OCI-LY1 (cell line): ENCODE results near the gene DYNLL1.

Source experiments
- EZH2 ChIP-seq: fragments of 200-600 bp; sonication (generic), shearing (Covaris generic); IDR thresholded peaks from 2 replicates; pipeline ENCODE4 v1.8.0; 2017; ENCODE audit warnings: borderline replicate concordance, mixed run types, mild to moderate bottlenecking, antibody characterized with exemption, low read length, moderate library complexity, mixed read lengths
- TF ChIP-seq, protein P1 (sequence below): fragments of 200-600 bp; sonication (generic), shearing (Covaris generic); IDR thresholded peaks from 2 replicates; pipeline ENCODE4 v1.5.1; 2017; ENCODE audit warnings: mild to moderate bottlenecking, antibody characterized with exemption, low read length, moderate library complexity, mixed read lengths

DNA sequence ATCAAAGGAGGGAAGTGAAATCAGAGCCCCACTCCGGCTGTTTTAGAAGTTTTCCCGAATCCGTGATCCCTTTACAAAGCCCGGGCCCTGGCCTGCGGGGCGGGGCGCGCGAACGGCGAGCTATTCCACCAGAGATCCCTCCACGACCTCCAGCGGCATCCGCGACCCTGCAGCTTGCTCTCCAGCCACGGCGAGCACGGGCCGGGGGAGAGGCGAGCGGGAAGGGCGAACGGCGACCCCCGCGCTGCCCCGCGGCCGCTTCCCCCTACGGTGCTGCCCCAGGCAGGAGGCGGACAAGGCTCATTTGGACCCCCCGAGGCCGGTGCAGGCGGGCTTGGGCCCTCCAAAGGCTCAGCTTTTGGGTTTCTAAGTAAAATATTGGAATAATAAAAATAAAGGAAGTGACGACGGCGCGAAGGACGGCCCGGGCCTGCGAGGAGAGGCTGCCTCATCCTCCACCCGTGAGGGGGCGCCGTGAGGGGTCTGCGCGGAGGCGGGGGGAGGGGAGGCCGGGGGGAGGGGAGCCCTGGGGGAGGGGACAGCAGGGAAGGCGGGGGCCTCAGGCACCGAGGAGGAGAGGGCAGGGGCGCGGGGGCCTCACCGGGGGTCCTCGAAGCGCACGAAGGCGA is 27.0 kb upstream of the DYNLL1 start:
- TF ChIP-seq, protein P1, sequence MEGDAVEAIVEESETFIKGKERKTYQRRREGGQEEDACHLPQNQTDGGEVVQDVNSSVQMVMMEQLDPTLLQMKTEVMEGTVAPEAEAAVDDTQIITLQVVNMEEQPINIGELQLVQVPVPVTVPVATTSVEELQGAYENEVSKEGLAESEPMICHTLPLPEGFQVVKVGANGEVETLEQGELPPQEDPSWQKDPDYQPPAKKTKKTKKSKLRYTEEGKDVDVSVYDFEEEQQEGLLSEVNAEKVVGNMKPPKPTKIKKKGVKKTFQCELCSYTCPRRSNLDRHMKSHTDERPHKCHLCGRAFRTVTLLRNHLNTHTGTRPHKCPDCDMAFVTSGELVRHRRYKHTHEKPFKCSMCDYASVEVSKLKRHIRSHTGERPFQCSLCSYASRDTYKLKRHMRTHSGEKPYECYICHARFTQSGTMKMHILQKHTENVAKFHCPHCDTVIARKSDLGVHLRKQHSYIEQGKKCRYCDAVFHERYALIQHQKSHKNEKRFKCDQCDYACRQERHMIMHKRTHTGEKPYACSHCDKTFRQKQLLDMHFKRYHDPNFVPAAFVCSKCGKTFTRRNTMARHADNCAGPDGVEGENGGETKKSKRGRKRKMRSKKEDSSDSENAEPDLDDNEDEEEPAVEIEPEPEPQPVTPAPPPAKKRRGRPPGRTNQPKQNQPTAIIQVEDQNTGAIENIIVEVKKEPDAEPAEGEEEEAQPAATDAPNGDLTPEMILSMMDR: peak; percentile 32
- no peak for TF ChIP-seq EZH2
